GM18907 (cell line): Measurements from ENCODE around the gene TAF11.
"Not testable (repeated sequence)": the region's sequence is repeated elsewhere in the genome, so short reads cannot be mapped to it uniquely, and the experiment has no call there.

Experiments
- ATAC-seq: cut with Tn5 transposase; IDR thresholded peaks from one replicate; pipeline ENCODE4 v1.9.1; 2021; ENCODE audit warnings: mild to moderate bottlenecking, moderate library complexity; ENCODE audit not compliant: unreplicated experiment

The TAF11 gene

GRCh38 chr6:34867484-34867883 is 20.4 kb downstream of the TAF11 start:
- ATAC-seq: no peak

GRCh38 chr6:34866509-34866908 is 21.3 kb downstream of the TAF11 start:
- ATAC-seq: no peak

GRCh38 chr6:34865107-34865506 is 22.7 kb downstream of the TAF11 start:
- no peak for ATAC-seq

GRCh38 chr6:34864007-34864406 is 23.8 kb downstream of the TAF11 start:
- no peak for ATAC-seq

GRCh38 chr6:34860776-34861175 is 27.1 kb downstream of the TAF11 start:
- ATAC-seq: no peak

- ATAC-seq: no peak
Measured at GRCh38 chr6:34859951-34860350, 27.9 kb downstream of the TAF11 start.

- no peak for ATAC-seq
Measured at GRCh38 chr6:34858681-34859080, 29.2 kb downstream of the TAF11 start.

GRCh38 chr6:34855463-34855862 is 32.4 kb downstream of the TAF11 start:
- no peak for ATAC-seq

GRCh38 chr6:34852406-34853085 is 35.3 kb downstream of the TAF11 start:
- ATAC-seq: no peak

- ATAC-seq: no peak
Measured at GRCh38 chr6:34851361-34851760, 36.5 kb downstream of the TAF11 start.

GRCh38 chr6:34849066-34849465 is 38.8 kb downstream of the TAF11 start:
- not testable (repeated sequence) for ATAC-seq

GRCh38 chr6:34839666-34840352 is 48.0 kb downstream of the TAF11 start:
- ATAC-seq: no peak

- no peak for ATAC-seq
Measured at GRCh38 chr6:34837528-34837927, 50.3 kb downstream of the TAF11 start.

- no peak for ATAC-seq
Measured at GRCh38 chr6:34836451-34836850, 51.4 kb downstream of the TAF11 start.

GRCh38 chr6:34836008-34836407 is 51.8 kb downstream of the TAF11 start:
- no peak for ATAC-seq

- no peak for ATAC-seq
Measured at GRCh38 chr6:34834789-34835518, 52.9 kb downstream of the TAF11 start.

- no peak for ATAC-seq
Measured at GRCh38 chr6:34832942-34833341, 54.9 kb downstream of the TAF11 start.

GRCh38 chr6:34829137-34829536 is 58.7 kb downstream of the TAF11 start:
- no peak for ATAC-seq
